Measurements from ENCODE around the gene MLLT6. TPM values are rescaled to one million over a fixed set of nuclear protein-coding genes. Genes with fewer than 3 reads are reported as not detected.
A peak's percentile ranks its signal among the peaks of the same experiment; 100 is the strongest.

Gene MLLT6
- total and polyA plus RNA-seq, 2 of the 13 experiments (the other 11 are each of a cell fraction or from before 2014, with no cell fraction given), result 50.7 to 69.5 TPM

DNA sequence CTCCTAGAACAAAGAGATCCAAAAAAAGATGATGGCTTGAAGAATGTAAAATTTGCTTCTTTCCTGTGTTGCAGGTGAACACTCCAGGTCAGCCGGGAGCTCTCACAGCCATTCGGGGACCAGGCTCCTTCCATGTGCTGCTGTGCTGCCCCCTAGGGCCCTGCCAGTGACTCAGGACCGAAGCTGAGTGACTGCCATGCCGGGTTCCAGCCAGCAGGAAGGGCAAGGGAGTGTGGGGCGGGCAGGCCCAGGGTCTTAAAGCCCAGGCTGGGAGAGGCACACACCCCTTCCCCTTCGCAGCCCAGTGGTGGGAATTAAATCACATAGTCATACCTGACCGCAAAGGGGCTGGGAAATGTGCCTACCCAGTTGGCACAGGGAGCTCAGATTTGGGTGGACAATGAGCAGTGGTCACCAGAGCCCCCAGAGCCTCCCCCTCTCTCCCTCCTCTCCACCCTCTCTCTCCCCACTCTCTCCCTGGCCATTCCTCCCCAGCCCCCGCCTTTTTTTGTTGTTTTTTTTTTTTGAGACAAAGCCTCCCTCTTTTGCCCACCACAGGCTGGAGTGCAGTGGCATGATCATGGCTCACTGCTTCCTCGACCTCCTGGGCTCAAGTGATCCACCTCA lies 41.8 kb upstream of the MLLT6 start (continued):
- TF ChIP-seq, protein P1, sequence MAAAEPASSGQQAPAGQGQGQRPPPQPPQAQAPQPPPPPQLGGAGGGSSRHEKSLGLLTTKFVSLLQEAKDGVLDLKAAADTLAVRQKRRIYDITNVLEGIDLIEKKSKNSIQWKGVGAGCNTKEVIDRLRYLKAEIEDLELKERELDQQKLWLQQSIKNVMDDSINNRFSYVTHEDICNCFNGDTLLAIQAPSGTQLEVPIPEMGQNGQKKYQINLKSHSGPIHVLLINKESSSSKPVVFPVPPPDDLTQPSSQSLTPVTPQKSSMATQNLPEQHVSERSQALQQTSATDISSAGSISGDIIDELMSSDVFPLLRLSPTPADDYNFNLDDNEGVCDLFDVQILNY (CRISPR knock-in tag; conservative IDR thresholded peaks at IDR 0.05), result no peak
- TF ChIP-seq KDM6A (CRISPR knock-in tag; IDR thresholded peaks at IDR 0.05; ENCODE audit: low read depth) (no peak), ZMYM3 (CRISPR knock-in tag; IDR thresholded peaks at IDR 0.05) (peak; percentile 93), TBX3 (IDR thresholded peaks at IDR 0.05; ENCODE audit: borderline replicate concordance) (no peak), ZNF547 (CRISPR knock-in tag; IDR thresholded peaks at IDR 0.05) (peak; percentile 84; the same call in 1 of the 2 replicates), ATF7-NPFF (CRISPR knock-in tag; IDR thresholded peaks at IDR 0.05; ENCODE audit: low read depth) (peak; percentile 63; the same call in 1 of the 2 replicates), SRF (IDR thresholded peaks at IDR 0.05; ENCODE audit: low read depth, low read length) (no peak), HOXA7 (CRISPR knock-in tag; IDR thresholded peaks at IDR 0.05) (no peak), YY1 (IDR thresholded peaks at IDR 0.05; ENCODE audit: insufficient read depth, insufficient replicate concordance, low read depth, low read length) (peak; percentile 85), ZSCAN9 (CRISPR knock-in tag; IDR thresholded peaks at IDR 0.05; ENCODE audit: borderline replicate concordance) (peak; percentile 70; the same call in 1 of the 2 replicates), RAD51 (IDR thresholded peaks at IDR 0.05; ENCODE audit: borderline replicate concordance) (no peak), SRSF1 (optimal IDR thresholded peaks at IDR 0.05; ENCODE audit: low read depth, low read length) (no peak), SOX6 (IDR thresholded peaks at IDR 0.05) (no peak), SOX6 (CRISPR knock-in tag; IDR thresholded peaks at IDR 0.05) (peak; percentile 77), ZFX (CRISPR knock-in tag; IDR thresholded peaks at IDR 0.05; ENCODE audit: low read depth) (peak; percentile 81), NFYB (CRISPR knock-in tag; IDR thresholded peaks at IDR 0.05) (no peak; the same call in 1 of the 2 replicates), ERF (CRISPR knock-in tag; IDR thresholded peaks at IDR 0.05) (peak; percentile 92), HDAC2 (CRISPR knock-in tag; IDR thresholded peaks at IDR 0.05) (peak; percentile 88), NPAS2 (CRISPR knock-in tag; IDR thresholded peaks at IDR 0.05; ENCODE audit: borderline replicate concordance) (no peak)
- TF ChIP-seq, protein P2, sequence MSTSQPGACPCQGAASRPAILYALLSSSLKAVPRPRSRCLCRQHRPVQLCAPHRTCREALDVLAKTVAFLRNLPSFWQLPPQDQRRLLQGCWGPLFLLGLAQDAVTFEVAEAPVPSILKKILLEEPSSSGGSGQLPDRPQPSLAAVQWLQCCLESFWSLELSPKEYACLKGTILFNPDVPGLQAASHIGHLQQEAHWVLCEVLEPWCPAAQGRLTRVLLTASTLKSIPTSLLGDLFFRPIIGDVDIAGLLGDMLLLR (CRISPR knock-in tag; IDR thresholded peaks at IDR 0.05), result peak; percentile 60; the same call in 1 of the 2 replicates
- TF ChIP-seq, protein P3, sequence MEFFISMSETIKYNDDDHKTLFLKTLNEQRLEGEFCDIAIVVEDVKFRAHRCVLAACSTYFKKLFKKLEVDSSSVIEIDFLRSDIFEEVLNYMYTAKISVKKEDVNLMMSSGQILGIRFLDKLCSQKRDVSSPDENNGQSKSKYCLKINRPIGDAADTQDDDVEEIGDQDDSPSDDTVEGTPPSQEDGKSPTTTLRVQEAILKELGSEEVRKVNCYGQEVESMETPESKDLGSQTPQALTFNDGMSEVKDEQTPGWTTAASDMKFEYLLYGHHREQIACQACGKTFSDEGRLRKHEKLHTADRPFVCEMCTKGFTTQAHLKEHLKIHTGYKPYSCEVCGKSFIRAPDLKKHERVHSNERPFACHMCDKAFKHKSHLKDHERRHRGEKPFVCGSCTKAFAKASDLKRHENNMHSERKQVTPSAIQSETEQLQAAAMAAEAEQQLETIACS (CRISPR knock-in tag; IDR thresholded peaks at IDR 0.05), result peak; percentile 76
- TF ChIP-seq, protein P4, sequence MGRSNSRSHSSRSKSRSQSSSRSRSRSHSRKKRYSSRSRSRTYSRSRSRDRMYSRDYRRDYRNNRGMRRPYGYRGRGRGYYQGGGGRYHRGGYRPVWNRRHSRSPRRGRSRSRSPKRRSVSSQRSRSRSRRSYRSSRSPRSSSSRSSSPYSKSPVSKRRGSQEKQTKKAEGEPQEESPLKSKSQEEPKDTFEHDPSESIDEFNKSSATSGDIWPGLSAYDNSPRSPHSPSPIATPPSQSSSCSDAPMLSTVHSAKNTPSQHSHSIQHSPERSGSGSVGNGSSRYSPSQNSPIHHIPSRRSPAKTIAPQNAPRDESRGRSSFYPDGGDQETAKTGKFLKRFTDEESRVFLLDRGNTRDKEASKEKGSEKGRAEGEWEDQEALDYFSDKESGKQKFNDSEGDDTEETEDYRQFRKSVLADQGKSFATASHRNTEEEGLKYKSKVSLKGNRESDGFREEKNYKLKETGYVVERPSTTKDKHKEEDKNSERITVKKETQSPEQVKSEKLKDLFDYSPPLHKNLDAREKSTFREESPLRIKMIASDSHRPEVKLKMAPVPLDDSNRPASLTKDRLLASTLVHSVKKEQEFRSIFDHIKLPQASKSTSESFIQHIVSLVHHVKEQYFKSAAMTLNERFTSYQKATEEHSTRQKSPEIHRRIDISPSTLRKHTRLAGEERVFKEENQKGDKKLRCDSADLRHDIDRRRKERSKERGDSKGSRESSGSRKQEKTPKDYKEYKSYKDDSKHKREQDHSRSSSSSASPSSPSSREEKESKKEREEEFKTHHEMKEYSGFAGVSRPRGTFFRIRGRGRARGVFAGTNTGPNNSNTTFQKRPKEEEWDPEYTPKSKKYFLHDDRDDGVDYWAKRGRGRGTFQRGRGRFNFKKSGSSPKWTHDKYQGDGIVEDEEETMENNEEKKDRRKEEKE (IDR thresholded peaks at IDR 0.05), result no peak
- TF ChIP-seq, protein P5, sequence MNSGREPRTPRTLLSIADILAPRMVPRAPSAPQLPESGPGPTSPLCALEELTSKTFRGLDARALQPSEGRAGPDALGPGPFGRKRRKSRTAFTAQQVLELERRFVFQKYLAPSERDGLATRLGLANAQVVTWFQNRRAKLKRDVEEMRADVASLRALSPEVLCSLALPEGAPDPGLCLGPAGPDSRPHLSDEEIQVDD (CRISPR knock-in tag; IDR thresholded peaks at IDR 0.05; ENCODE audit: borderline replicate concordance), result no peak
- TF ChIP-seq, protein P6, sequence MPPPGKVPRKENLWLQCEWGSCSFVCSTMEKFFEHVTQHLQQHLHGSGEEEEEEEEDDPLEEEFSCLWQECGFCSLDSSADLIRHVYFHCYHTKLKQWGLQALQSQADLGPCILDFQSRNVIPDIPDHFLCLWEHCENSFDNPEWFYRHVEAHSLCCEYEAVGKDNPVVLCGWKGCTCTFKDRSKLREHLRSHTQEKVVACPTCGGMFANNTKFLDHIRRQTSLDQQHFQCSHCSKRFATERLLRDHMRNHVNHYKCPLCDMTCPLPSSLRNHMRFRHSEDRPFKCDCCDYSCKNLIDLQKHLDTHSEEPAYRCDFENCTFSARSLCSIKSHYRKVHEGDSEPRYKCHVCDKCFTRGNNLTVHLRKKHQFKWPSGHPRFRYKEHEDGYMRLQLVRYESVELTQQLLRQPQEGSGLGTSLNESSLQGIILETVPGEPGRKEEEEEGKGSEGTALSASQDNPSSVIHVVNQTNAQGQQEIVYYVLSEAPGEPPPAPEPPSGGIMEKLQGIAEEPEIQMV (CRISPR knock-in tag; IDR thresholded peaks at IDR 0.05; ENCODE audit: low read depth), result no peak

Data from HepG2 (cell line).